Measurements from ENCODE around the gene AXIN1. TPM values are rescaled to one million over a fixed set of nuclear protein-coding genes. Genes with fewer than 3 reads are reported as not detected.

The AXIN1 gene
- total RNA-seq, 1 experiment from 2014 or later: 26.9 TPM

- ATAC-seq: no peak
- intact Hi-C loops (cut with micrococcal nuclease): no loop called here
- TF ChIP-seq EZH2phosphoT487 (IDR thresholded peaks at IDR 0.05; ENCODE audit: borderline replicate concordance, low read length) (no peak), EZH2 (IDR thresholded peaks at IDR 0.05; ENCODE audit: low read length, unreplicated experiment) (no peak), CTCF (conservative IDR thresholded peaks at IDR 0.05; ENCODE audit: low read depth, low read length) (no peak)
- Histone ChIP-seq H3K36me3 (ENCODE audit: low read depth, low read length) (no peaks in the 10 kb centered on the region), H3K4me1 (ENCODE audit: insufficient read depth, low read length) (no peaks in the 10 kb centered on the region), H3K27ac (ENCODE audit: low read length) (no peak overlapping the region), H3F3A (ENCODE audit: low read length, unreplicated experiment) (no peaks in the 10 kb centered on the region), H3K4me2 (ENCODE audit: low read length) (no peak overlapping the region), H2AFZ (ENCODE audit: low read length) (no peak overlapping the region), H3K9ac (ENCODE audit: low read length) (no peak overlapping the region), H3K27me3 (ENCODE audit: low read length) (no peaks in the 10 kb centered on the region), H3K9me3 (ENCODE audit: low read length) (no peaks in the 10 kb centered on the region), H3K79me2 (ENCODE audit: low read length) (no peaks in the 10 kb centered on the region), H4K20me1 (ENCODE audit: low read length) (no peaks in the 10 kb centered on the region), H3K4me3 (ENCODE audit: low read length) (no peak overlapping the region), H3K9me2 (replicated peaks; ENCODE audit: low read length) (no peaks in the 10 kb centered on the region)
- ChIA-PET CTCF (no interaction called here), POLR2A (ENCODE audit: unreplicated experiment) (no interaction called here)
- BruUV-seq (replicated peaks): no TSS peak
- DNase-seq: no peak
These were observed 112.6 kb downstream of the AXIN1 start for GRCh38 chr16:239948-240277.

Other genes with a start within 250 kb of the AXIN1 start
- 14.9 and 22.2 TPM in 2 replicates for gene NPRL3, start 214.1 kb downstream of the AXIN1 start, total RNA-seq (2014; rRNA removed)
- not detected in 2 replicates for gene HBZ, start 200.1 kb downstream of the AXIN1 start, total RNA-seq (2014; rRNA removed)
- gene HBM, start 186.7 kb downstream of the AXIN1 start, total RNA-seq (2014; rRNA removed): not detected in 2 replicates
- gene HBA2, start 179.8 kb downstream of the AXIN1 start, total RNA-seq (2014; rRNA removed): not detected in 2 replicates
- not detected in 2 replicates for gene HBA1, start 176.0 kb downstream of the AXIN1 start, total RNA-seq (2014; rRNA removed)
- gene HBQ1, start 172.3 kb downstream of the AXIN1 start, total RNA-seq (2014; rRNA removed): not detected in 2 replicates
- gene LUC7L, start 123.3 kb downstream of the AXIN1 start, total RNA-seq (2014; rRNA removed): 46.0 and 61.9 TPM in 2 replicates
- 31.4 and 38.0 TPM in 2 replicates for gene FAM234A, start 117.9 kb downstream of the AXIN1 start, total RNA-seq (2014; rRNA removed)
- 1.2 and 1.5 TPM in 2 replicates for gene RGS11, start 76.8 kb downstream of the AXIN1 start, total RNA-seq (2014; rRNA removed)
- gene ARHGDIG, start 72.1 kb downstream of the AXIN1 start, total RNA-seq (2014; rRNA removed): 0.35 TPM in 1 of 2 replicates, not detected in the other
- not detected in 2 replicates for gene PDIA2, start 69.6 kb downstream of the AXIN1 start, total RNA-seq (2014; rRNA removed)
- 154 and 206 TPM in 2 replicates for gene MRPL28, start 17.8 kb upstream of the AXIN1 start, total RNA-seq (2014; rRNA removed)
- 40.8 and 56.5 TPM in 2 replicates for gene PGAP6, start 29.3 kb upstream of the AXIN1 start, total RNA-seq (2014; rRNA removed)
- gene NME4, start 44.5 kb upstream of the AXIN1 start, total RNA-seq (2014; rRNA removed): 182 and 207 TPM in 2 replicates
- gene DECR2, start 49.2 kb upstream of the AXIN1 start, total RNA-seq (2014; rRNA removed): 19.8 and 22.3 TPM in 2 replicates
- 12.7 and 17.9 TPM in 2 replicates for gene RAB11FIP3, start 72.9 kb upstream of the AXIN1 start, total RNA-seq (2014; rRNA removed)
- 60.4 and 78.1 TPM in 2 replicates for gene CAPN15, start 175.0 kb upstream of the AXIN1 start, total RNA-seq (2014; rRNA removed)
- not detected in 2 replicates for gene PRR35, start 207.7 kb upstream of the AXIN1 start, total RNA-seq (2014; rRNA removed)
- gene NHLRC4, start 214.3 kb upstream of the AXIN1 start, total RNA-seq (2014; rRNA removed): 0.44 TPM in 1 of 2 replicates, not detected in the other
- gene PIGQ, start 217.2 kb upstream of the AXIN1 start, total RNA-seq (2014; rRNA removed): 36.0 and 43.8 TPM in 2 replicates
- 19.5 and 27.0 TPM in 2 replicates for gene RAB40C, start 237.3 kb upstream of the AXIN1 start, total RNA-seq (2014; rRNA removed)

All from PC-3 (cell line).